GM12878 (cell line): ENCODE measurements around the gene PUS10. TPM values are rescaled to one million over a fixed set of nuclear protein-coding genes. Genes with fewer than 3 reads are reported as not detected.
"Not testable (repeated sequence)": the region's sequence is repeated elsewhere in the genome, so short reads cannot be mapped to it uniquely, and the experiment has no call there.

Experiments
- ATAC-seq: fragments of 200-7000 bp; cut with Tn5 transposase; 3 replicates; pipeline ENCODE4 v1.9.1; 2020; ENCODE audit warnings: mild to moderate bottlenecking, moderate library complexity
- BruUV-seq: library from RNA; stranded (reverse); fragments of 400-500 nt; replicated peaks from 2 replicates; lab custom pipeline; 2021; lab: Mats Ljungman, UMichigan
- CTCF ChIA-PET: fragments of 300-600 bp; sonication (Branson Sonifier 250); formaldehyde crosslinking; extraction: SDS; loops from one replicate; lab custom pipeline; 2021; ENCODE audit warnings: inconsistent platforms; lab: Yijun Ruan, JAX
- POLR2A ChIA-PET: fragments of 350-600 bp; formaldehyde crosslinking; extraction: SDS; loops from one replicate; lab custom pipeline; 2021; ENCODE audit warnings: inconsistent platforms; lab: Charles Lee
- RAD21 ChIA-PET: fragments of 300-600 bp; sonication (Branson Sonifier 250); formaldehyde crosslinking; loops from one replicate; lab custom pipeline; 2023; ENCODE audit warnings: antibody characterized with exemption; ENCODE audit not compliant: unreplicated experiment; lab: Charles Lee
- SMC1A ChIA-PET: fragments of 300-600 bp; sonication (Branson Sonifier 250); formaldehyde crosslinking; loops from one replicate; lab custom pipeline; 2023; ENCODE audit not compliant: unreplicated experiment, uncharacterized antibody; lab: Charles Lee
- DNase-seq: peaks from one replicate; pipeline ENCODE4 v3.0.0-alpha.2; 2011; ENCODE audit warnings: low read depth, low spot score
- FAIRE-seq: peaks from 3 replicates; lab custom pipeline; 2011; peaks lifted over from hg19 to GRCh38; lab: Jason Lieb, UNC
- H2AFZ ChIP-seq: 2 replicates; pipeline ENCODE4 v1.6.0; 2011; ENCODE audit warnings: low read depth, low read length, control low read depth; ENCODE audit not compliant: control insufficient read depth
- H3K27ac ChIP-seq: 2 replicates; pipeline ENCODE4 v1.5.1; 2011; ENCODE audit warnings: control low read depth; ENCODE audit not compliant: control insufficient read depth, insufficient read depth
- H3K27me3 ChIP-seq, 2 experiments: replicated peaks in 1 of 2; 2 replicates each; pipeline versions ENCODE4 v1.6.0 to v1.6.1; 2011; ENCODE audit warnings: low read length in 1 of 2; ENCODE audit not compliant: control insufficient read depth in 2 of 2, insufficient read depth in 2 of 2
- H3K36me3 ChIP-seq, 2 experiments: 2 replicates each; pipeline ENCODE4 v1.5.1; 2011; ENCODE audit warnings: low read length in 1 of 2; ENCODE audit not compliant: control insufficient read depth in 2 of 2, insufficient read depth in 2 of 2
- H3K4me1 ChIP-seq: 2 replicates; pipeline ENCODE4 v1.6.1; 2011; ENCODE audit warnings: mild to moderate bottlenecking, low read length, moderate library complexity, mixed read lengths; ENCODE audit not compliant: control insufficient read depth, insufficient read depth
- H3K4me2 ChIP-seq: 2 replicates; pipeline ENCODE4 v1.6.0; 2011; ENCODE audit warnings: control low read depth; ENCODE audit not compliant: control insufficient read depth, insufficient read depth
- H3K4me3 ChIP-seq: fragments of 200-600 bp; sonication (generic); 2 replicates; pipeline ENCODE4 v1.5.1; 2016
- H3K79me2 ChIP-seq: 2 replicates; pipeline ENCODE4 v1.6.0; 2011; ENCODE audit warnings: low read length; ENCODE audit not compliant: control insufficient read depth, insufficient read depth
- H3K9ac ChIP-seq: 2 replicates; pipeline ENCODE4 v1.8.0; 2011; ENCODE audit warnings: low read length, control low read depth, mixed read lengths; ENCODE audit not compliant: control insufficient read depth, insufficient read depth
- H3K9me3 ChIP-seq: replicated peaks from 3 replicates; pipeline ENCODE4 v1.5.1; 2011; ENCODE audit warnings: mild to moderate bottlenecking, low read length; ENCODE audit not compliant: control insufficient read depth, insufficient read depth
- H4K20me1 ChIP-seq: 2 replicates; pipeline ENCODE4 v1.6.0; 2011; ENCODE audit not compliant: control insufficient read depth, insufficient read depth
- ATF2 ChIP-seq: IDR thresholded peaks from 2 replicates; pipeline ENCODE4 v1.6.1; 2012; ENCODE audit warnings: low read length, inconsistent platforms
- CBX5 ChIP-seq: sonication (generic); IDR thresholded peaks from 2 replicates; pipeline ENCODE4 v1.6.1; 2016; ENCODE audit warnings: low read depth, moderate library complexity, mild to moderate bottlenecking, inconsistent platforms
- CREB1 ChIP-seq: IDR thresholded peaks from 2 replicates; pipeline ENCODE4 v1.6.1; 2012; ENCODE audit warnings: low read depth, mild to moderate bottlenecking, inconsistent platforms
- NFYB ChIP-seq: IDR thresholded peaks from 2 replicates; pipeline ENCODE4 v1.6.1; 2011; ENCODE audit warnings: low read depth, mild to moderate bottlenecking, low read length, improper control_type of control experiment, moderate library complexity; ENCODE audit not compliant: insufficient read depth
- PKNOX1 ChIP-seq: fragments of 450-650 bp; IDR thresholded peaks from 2 replicates; pipeline ENCODE4 v1.6.1; 2016; ENCODE audit warnings: mild to moderate bottlenecking
- RELB ChIP-seq: fragments of 450-650 bp; IDR thresholded peaks from 2 replicates; pipeline ENCODE4 v1.6.1; 2017; ENCODE audit warnings: low read depth, mild to moderate bottlenecking, moderate library complexity
- SKIL ChIP-seq: fragments of 450-650 bp; IDR thresholded peaks from 2 replicates; pipeline ENCODE4 v1.6.1; 2017; ENCODE audit warnings: mild to moderate bottlenecking, low read depth, inconsistent platforms; ENCODE audit not compliant: poor library complexity, severe bottlenecking
- SPI1 ChIP-seq: IDR thresholded peaks from 2 replicates; pipeline ENCODE4 v1.6.1; 2011; ENCODE audit warnings: low read depth, mild to moderate bottlenecking, low read length, moderate library complexity, borderline replicate concordance; ENCODE audit not compliant: insufficient read depth
- WGBS: methylation state at CpG from one replicate; pipeline ENCODE4 v1.1.6; 2016; ENCODE audit warnings: low lambda C conversion rate; ENCODE audit not compliant: insufficient replicate concordance, insufficient coverage; ENCODE audit errors: missing lambda C conversion rate; 5-methylcytosine and 5-hydroxymethylcytosine counted together
- in situ Hi-C: fragments of 300-500 bp; cut with MboI; formaldehyde crosslinking; loops from 9 replicates; pipeline ENCODE4 v1.14.3; 2018; ENCODE audit warnings: mixed read lengths
- intact Hi-C: fragments of 100-400 bp; cut with micrococcal nuclease; formaldehyde crosslinking; loops from one replicate; pipeline ENCODE4 v1.14.2; 2022; ENCODE audit not compliant: unreplicated experiment
- polyA plus RNA-seq, 11 experiments: library from polyadenylated mRNA; depleted of rRNA in 4 of 11; unstranded in 6 of 11; stranded (reverse) in 5 of 11; fragments of >200 nt; fragmentation: Nextera tagmentation in 4 of 11; fragmentation: Illumina TruSeq in 1 of 11; extraction: Ambion mirVana in 4 of 11; extraction: Trizol in 1 of 11; gene quantifications; 1 replicate in 1 of 11; 2 replicates in 10 of 11; pipeline versions ENCODE4 v1.2.1 to v1.2.3, GENCODE V29; 2011 to 2016; ENCODE audit warnings: inconsistent platforms in 2 of 11, missing spikeins in 2 of 11, low read depth in 1 of 11
- total RNA-seq, 4 experiments: library from RNA; depleted of rRNA in 3 of 4; stranded (reverse); fragments of >200 nt in 3 of 4; fragmentation: Illumina TruSeq in 1 of 4; extraction: Trizol in 1 of 4; gene quantifications; 2 replicates each; pipeline versions ENCODE4 v1.2.1 to v1.2.3, GENCODE V29; 2013 to 2021

Gene PUS10
- total and polyA plus RNA-seq, 10 of the 15 experiments (the other 5 are each of a cell fraction or from before 2014, with no cell fraction given) = 9.1 to 17.0 (median 13.0) TPM

- in situ Hi-C loops = no loop called here
These were observed 4.7 kb downstream of the PUS10 start for GRCh38 chr2:61013382-61013781.

GRCh38 chr2:61012303-61012702 is 5.8 kb downstream of the PUS10 start:
- H3K4me3 ChIP-seq, H4K20me1 ChIP-seq, H3K9me3 ChIP-seq, in situ Hi-C loops, H3K27me3 ChIP-seq, POLR2A ChIA-PET, H3K9ac ChIP-seq, H3K36me3 ChIP-seq, intact Hi-C loops, BruUV-seq, DNase-seq, H3K4me1 ChIP-seq: not testable (repeated sequence)
- WGBS = 34% methylated on average over 2 of the region's 2 CpGs
- CTCF ChIA-PET = interaction anchor here (3.0 kb wide), 1 partner anchor 13 kb away, joined by 12 read pairs; no protein-coding TSS in a partner anchor
- H3K4me2 ChIP-seq = peak overlapping the region; percentile 15; the same call in 1 of the 2 replicates
- peaks cover 16% of the 10 kb centered on the region for H3K79me2 ChIP-seq
- SMC1A ChIA-PET = interaction anchor here (0.6 to 1.1 kb wide), 2 partner anchors 117 to 132 kb away, joined by 3 to 4 read pairs; no protein-coding TSS in a partner anchor
- RAD21 ChIA-PET = interaction anchor here (0.6 kb wide), 1 partner anchor 209 kb away, joined by 3 read pairs; no protein-coding TSS in a partner anchor
- peak overlapping the region; percentile 2; the same call in 1 of the 2 replicates for H3K27ac ChIP-seq
- peak; percentile 13 for FAIRE-seq
- peak; percentile 13; the same call in 2 of the 3 replicates for ATAC-seq
- H2AFZ ChIP-seq = peak overlapping the region; percentile 14; the same call in 1 of the 2 replicates
- TF ChIP-seq SKIL (peak; percentile 22), ATF2 (0 out of 2 replicates have a peak, but pooled peaks have one; percentile 38), SPI1 (0 out of 2 replicates have a peak, but pooled peaks have one; percentile 17), CREB1 (0 out of 2 replicates have a peak, but pooled peaks have one; percentile 7), RELB (peak; percentile 66; the same call in 1 of the 2 replicates)

More at GRCh38 chr2:61013382-61013781, 4.7 kb downstream of the PUS10 start:
- H4K20me1 ChIP-seq = no peaks in the 10 kb centered on the region
- no peak overlapping the region for H2AFZ ChIP-seq
- no peak overlapping the region for H3K27ac ChIP-seq
- H3K79me2 ChIP-seq = peaks cover 25% of the 10 kb centered on the region
- H3K4me3 ChIP-seq = no peak overlapping the region
- POLR2A ChIA-PET = no interaction called here
- H3K9me3 ChIP-seq = no peaks in the 10 kb centered on the region
- TF ChIP-seq NFYB = no peak
- no peak for TF ChIP-seq CBX5
- TF ChIP-seq PKNOX1 = peak; percentile 16; the same call in 1 of the 2 replicates
- TF ChIP-seq, all 136 proteins: peak for 1
- H3K4me1 ChIP-seq = peaks cover 5% of the 10 kb centered on the region; the same call in 1 of the 2 replicates
- ChIA-PET CTCF (no interaction called here), SMC1A (no interaction called here), RAD21 (interaction anchor here (0.9 kb wide), 1 partner anchor 99 kb away, joined by 5 read pairs; no protein-coding TSS in a partner anchor)
- ATAC-seq = no peak
- no TSS peak for BruUV-seq
- DNase-seq = no peak
- no peaks in the 10 kb centered on the region for H3K27me3 ChIP-seq
- FAIRE-seq = no peak
- WGBS = 95% methylated on average over 3 of the region's 3 CpGs
- no peaks in the 10 kb centered on the region for H3K36me3 ChIP-seq
- no peak overlapping the region for H3K9ac ChIP-seq
- intact Hi-C loops = no loop called here
- no peak overlapping the region; the same call in 1 of the 2 replicates for H3K4me2 ChIP-seq
